ENCODE data around the gene CLDN7. TPM values are rescaled to one million over a fixed set of nuclear protein-coding genes. Genes with fewer than 3 reads are reported as not detected.
"Not testable (repeated sequence)": the region's sequence is repeated elsewhere in the genome, so short reads cannot be mapped to it uniquely, and the experiment has no call there.

Gene CLDN7
- total RNA-seq, 1 donor from 2014 or later = 546 TPM

- Histone ChIP-seq H3K4me3 (ENCODE audit: low read depth, low read length) (no peak overlapping the region), H3K27me3 (ENCODE audit: control insufficient read depth, insufficient read depth, low read length) (no peaks in the 10 kb centered on the region), H3K36me3 (ENCODE audit: control insufficient read depth, insufficient read depth, low read length) (peaks cover 6% of the 10 kb centered on the region)
- DNase-seq (ENCODE audit: low read depth) = no peak
- FAIRE-seq = no peak
- no peak for TF ChIP-seq CTCF (IDR thresholded peaks at IDR 0.05; ENCODE audit: insufficient read depth, low read length, severe bottlenecking)
Observed at GRCh38 chr17:7248796-7249195, 13.5 kb downstream of the CLDN7 start.

GRCh38 chr17:7246779-7247178 is 15.5 kb downstream of the CLDN7 start:
- FAIRE-seq (peak; percentile 43), DNase-seq (ENCODE audit: low read depth) (no peak)
- Histone ChIP-seq H3K4me3 (ENCODE audit: low read depth, low read length) (no peak overlapping the region), H3K27me3 (ENCODE audit: control insufficient read depth, insufficient read depth, low read length) (no peaks in the 10 kb centered on the region), H3K36me3 (ENCODE audit: control insufficient read depth, insufficient read depth, low read length) (peaks cover 6% of the 10 kb centered on the region)
- TF ChIP-seq CTCF (IDR thresholded peaks at IDR 0.05; ENCODE audit: insufficient read depth, low read length, severe bottlenecking) = no peak

GRCh38 chr17:7243838-7244237 is 18.4 kb downstream of the CLDN7 start:
- peaks cover 15% of the 10 kb centered on the region for H3K36me3 ChIP-seq (ENCODE audit: control insufficient read depth, insufficient read depth, low read length)
- not testable (repeated sequence) for H3K27me3 ChIP-seq (ENCODE audit: control insufficient read depth, insufficient read depth, low read length); FAIRE-seq; H3K4me3 ChIP-seq (ENCODE audit: low read depth, low read length); DNase-seq (ENCODE audit: low read depth)

GRCh38 chr17:7243453-7243729 is 18.9 kb downstream of the CLDN7 start:
- Histone ChIP-seq H3K36me3 (ENCODE audit: control insufficient read depth, insufficient read depth, low read length) (peaks cover 15% of the 10 kb centered on the region), H3K4me3 (ENCODE audit: low read depth, low read length) (peak overlapping the region; percentile 80), H3K27me3 (ENCODE audit: control insufficient read depth, insufficient read depth, low read length) (no peaks in the 10 kb centered on the region)

GRCh38 chr17:7242717-7243452 is 19.4 kb downstream of the CLDN7 start:
- Histone ChIP-seq H3K27me3 (ENCODE audit: control insufficient read depth, insufficient read depth, low read length) (no peaks in the 10 kb centered on the region), H3K4me3 (ENCODE audit: low read depth, low read length) (peak overlapping the region; percentile 80), H3K36me3 (ENCODE audit: control insufficient read depth, insufficient read depth, low read length) (peaks cover 15% of the 10 kb centered on the region)
- TF ChIP-seq CTCF (IDR thresholded peaks at IDR 0.05; ENCODE audit: insufficient read depth, low read length, severe bottlenecking) = no peak
- FAIRE-seq (no peak), DNase-seq (ENCODE audit: low read depth) (peak; percentile 82)

More at GRCh38 chr17:7243453-7243729, 18.9 kb downstream of the CLDN7 start:
- TF ChIP-seq CTCF (IDR thresholded peaks at IDR 0.05; ENCODE audit: insufficient read depth, low read length, severe bottlenecking) = no peak
- DNase-seq (ENCODE audit: low read depth) (no peak), FAIRE-seq (no peak)

GRCh38 chr17:7241783-7242716 is 20.2 kb downstream of the CLDN7 start, which contains the start of gene GABARAP:
GABARAP (minus strand) TSS chr17:7242449; CDS start chr17:7242330, 119 bp downstream.
- FAIRE-seq (no peak), DNase-seq (ENCODE audit: low read depth) (peak; percentile 83)
- peak within 1 kb of the TSS; percentile 80 for H3K4me3 ChIP-seq (ENCODE audit: low read depth, low read length)
- no peaks in the 10 kb centered on the region for H3K27me3 ChIP-seq (ENCODE audit: control insufficient read depth, insufficient read depth, low read length)
- TF ChIP-seq CTCF (IDR thresholded peaks at IDR 0.05; ENCODE audit: insufficient read depth, low read length, severe bottlenecking) = no peak
- H3K36me3 ChIP-seq (ENCODE audit: control insufficient read depth, insufficient read depth, low read length) = peaks cover 18% of the 10 kb centered on the region
